Esophagus muscularis mucosa (tissue), 4 donors: Measurements from ENCODE around the gene GALNS. TPM values are rescaled to one million over a fixed set of nuclear protein-coding genes. Genes with fewer than 3 reads are reported as not detected.

Experiments
- DNase-seq: peaks from one replicate; pipeline ENCODE4 v3.0.0-alpha.2; 2017; ENCODE audit errors: extremely low spot score
- H3K27ac ChIP-seq, 4 donors: fragments of 200-600 bp; sonication (generic); replicated peaks in 1 of 4; 1 replicate in 3 of 4; 2 replicates in 1 of 4; pipeline ENCODE4 v1.5.1; 2016 to 2019; ENCODE audit warnings: mild to moderate bottlenecking in 1 of 4
- H3K27me3 ChIP-seq, 4 donors: fragments of 200-600 bp; sonication (generic); one replicate each; pipeline versions ENCODE4 v1.5.1 to v1.6.0; 2016 to 2019
- H3K36me3 ChIP-seq, 4 donors: fragments of 200-600 bp; sonication (generic); one replicate each; pipeline ENCODE4 v1.5.1; 2016 to 2019
- H3K4me1 ChIP-seq, 4 donors: fragments of 200-600 bp; sonication (generic); one replicate each; pipeline ENCODE4 v1.5.1; 2016 to 2019
- H3K4me3 ChIP-seq, 4 donors: fragments of 200-600 bp; sonication (generic); 1 replicate in 2 of 4; 2 replicates in 2 of 4; pipeline ENCODE4 v1.5.1; 2016 to 2019; ENCODE audit warnings: mild to moderate bottlenecking in 4 of 4, moderate library complexity in 1 of 4
- H3K9me3 ChIP-seq, 4 donors: fragments of 200-600 bp; sonication (generic); 1 replicate in 3 of 4; 2 replicates in 1 of 4; pipeline ENCODE4 v1.5.1; 2016 to 2019
- CTCF ChIP-seq, 3 experiments: fragments of 200-600 bp in 2 of 3; fragments of 450-650 bp in 1 of 3; sonication (generic) in 2 of 3; IDR thresholded peaks; one replicate each; pipeline ENCODE4 v1.5.1; 2017 to 2019; ENCODE audit warnings: antibody characterized with exemption in 3 of 3, mild to moderate bottlenecking in 2 of 3, moderate library complexity in 1 of 3
- EP300 ChIP-seq: sonication (generic); formaldehyde crosslinking; IDR thresholded peaks from one replicate; pipeline ENCODE4 v1.6.1; 2017; ENCODE audit warnings: antibody characterized with exemption
- POLR2A ChIP-seq: fragments of 450-650 bp; IDR thresholded peaks from one replicate; pipeline ENCODE4 v1.6.1; 2017; ENCODE audit warnings: antibody characterized with exemption, moderate library complexity, mild to moderate bottlenecking, low read depth
- POLR2AphosphoS5 ChIP-seq, 2 donors: sonication (generic); formaldehyde crosslinking; IDR thresholded peaks; one replicate each; pipeline ENCODE4 v1.6.1; 2017; ENCODE audit warnings: antibody characterized with exemption in 2 of 2
- WGBS: methylation state at CpG from one replicate; pipeline ENCODE4 v1.1.5; 2018; 5-methylcytosine and 5-hydroxymethylcytosine counted together
- intact Hi-C: fragments of 100-400 bp; cut with DNase I; formaldehyde crosslinking; loops from one replicate; pipeline ENCODE4 v1.15.1; 2023
- total RNA-seq, 4 donors: library from RNA; depleted of rRNA; stranded (reverse); fragments of >200 nt; gene quantifications; one replicate each; pipeline versions ENCODE4 v1.1.0 to v1.2.1, GENCODE V29; 2016

The GALNS gene
- total RNA-seq, 4 donors from 2014 or later, result 9.5 to 19.1 (median 11.0) TPM

DNA sequence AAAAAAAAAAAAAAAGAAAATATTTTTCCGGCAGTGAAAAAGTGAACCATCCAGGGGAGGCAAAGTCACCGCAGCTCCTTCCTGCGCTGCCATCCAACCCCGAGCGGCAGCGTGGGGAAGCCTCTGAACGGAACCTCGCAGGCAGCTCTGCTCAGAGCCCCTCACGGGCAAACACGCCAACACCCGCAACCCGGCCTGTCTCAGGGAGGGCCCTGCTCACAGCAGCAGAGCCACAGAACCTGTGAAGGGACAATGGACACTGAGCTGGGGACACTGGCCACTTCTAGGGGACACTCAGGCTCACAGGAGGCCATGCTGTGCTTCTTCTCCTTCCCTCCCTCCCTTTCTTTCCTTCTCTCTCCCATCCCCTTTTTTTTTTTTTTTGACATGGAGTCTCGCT, 23.7 kb downstream of the GALNS start:
- Histone ChIP-seq H3K4me1 (no peaks in the 10 kb centered on the region), H3K4me3 (no peak overlapping the region), H3K27me3 (no peaks in the 10 kb centered on the region), H3K9me3 (no peaks in the 10 kb centered on the region), H3K36me3 (peaks cover 13 to 54% (median 40%) of the 10 kb centered on the region in 4 donors), H3K27ac (no peak overlapping the region)
- TF ChIP-seq EP300 (no peak), POLR2AphosphoS5 (IDR thresholded peaks at IDR 0.05) (no peak), CTCF (IDR thresholded peaks at IDR 0.05) (no peak), POLR2A (no peak)
- DNase-seq, result no peak
- intact Hi-C loops, result no loop called here
- 93% methylated on average over 13 of the region's 13 CpGs for WGBS

- DNase-seq, result no peak
- H3K4me3 ChIP-seq, result no peak overlapping the region
- intact Hi-C loops, result no loop called here
- H3K27me3 ChIP-seq, result no peaks in the 10 kb centered on the region
- WGBS, result 93% methylated on average over 10 of the region's 13 CpGs
- H3K27ac ChIP-seq, result no peak overlapping the region
- no peaks in the 10 kb centered on the region for H3K4me1 ChIP-seq
- peaks cover 16 to 59% (median 45%) of the 10 kb centered on the region in 4 donors for H3K36me3 ChIP-seq
- no peaks in the 10 kb centered on the region for H3K9me3 ChIP-seq
- no peak for TF ChIP-seq CTCF (IDR thresholded peaks at IDR 0.05)
- TF ChIP-seq POLR2A, result no peak
- no peak for TF ChIP-seq POLR2AphosphoS5 (IDR thresholded peaks at IDR 0.05)
- TF ChIP-seq EP300, result no peak
Observed at GRCh38 chr16:88831838-88832237, 24.9 kb downstream of the GALNS start.

GRCh38 chr16:88830783-88831182, 26.0 kb downstream of the GALNS start:
- Histone ChIP-seq H3K4me1 (no peaks in the 10 kb centered on the region), H3K4me3 (no peak overlapping the region), H3K36me3 (peaks cover 22 to 67% (median 50%) of the 10 kb centered on the region in 4 donors), H3K27me3 (no peaks in the 10 kb centered on the region), H3K27ac (no peak overlapping the region), H3K9me3 (no peaks in the 10 kb centered on the region)
- TF ChIP-seq POLR2A (no peak), EP300 (no peak)
- WGBS, result 93% methylated on average over 7 of the region's 14 CpGs
- no peak for DNase-seq
- intact Hi-C loops, result no loop called here

DNA sequence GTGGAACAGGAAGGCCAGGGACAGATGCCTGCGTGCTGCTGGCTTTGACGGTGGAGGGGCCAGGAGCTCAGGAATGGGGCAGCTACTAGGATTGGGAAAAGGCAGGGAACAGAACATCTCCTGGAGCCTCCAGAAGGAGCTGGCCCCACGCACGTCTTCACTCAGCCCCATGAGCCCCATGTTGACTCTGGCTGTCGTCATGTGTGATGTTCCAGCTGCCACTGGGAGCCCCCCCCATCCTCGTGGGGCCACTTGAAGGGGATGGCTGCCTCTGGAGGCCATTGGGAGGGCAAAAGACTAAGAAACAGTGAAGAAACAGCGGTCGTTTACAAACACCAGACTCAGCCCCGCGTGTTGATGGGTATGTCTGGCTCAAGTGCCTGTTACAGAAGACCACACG, 26.5 kb downstream of the GALNS start:
- WGBS, result 52% methylated on average over 9 of the region's 11 CpGs
- Histone ChIP-seq H3K27ac (no peak overlapping the region), H3K4me1 (no peaks in the 10 kb centered on the region), H3K4me3 (no peak overlapping the region), H3K36me3 (peaks cover 22 to 63% (median 47%) of the 10 kb centered on the region in 4 donors), H3K27me3 (no peaks in the 10 kb centered on the region), H3K9me3 (no peaks in the 10 kb centered on the region)
- intact Hi-C loops, result no loop called here
- no peak for TF ChIP-seq CTCF (IDR thresholded peaks at IDR 0.05)
- TF ChIP-seq POLR2AphosphoS5 (IDR thresholded peaks at IDR 0.05), result no peak
- TF ChIP-seq POLR2A, result no peak
- no peak for TF ChIP-seq EP300
- no peak for DNase-seq

DNA sequence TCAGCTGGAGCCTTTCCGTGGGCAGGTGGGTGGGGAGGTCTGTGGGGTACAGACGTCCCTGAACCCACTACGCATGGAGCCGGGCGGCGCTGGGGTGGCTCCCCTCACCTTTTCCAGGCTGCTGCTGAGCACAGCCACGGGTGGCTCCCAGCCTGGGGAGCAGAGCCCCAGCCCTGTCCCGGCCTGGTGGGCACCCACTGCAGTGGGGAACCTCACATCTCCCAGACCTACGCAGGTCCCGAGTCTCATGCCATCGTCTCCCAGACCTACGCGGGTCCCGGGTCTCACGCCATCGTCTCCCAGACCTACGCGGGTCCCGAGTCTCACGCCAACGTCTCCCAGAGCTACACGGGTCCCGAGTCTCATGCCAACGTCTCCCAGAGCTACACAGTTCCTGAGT, 28.0 kb downstream of the GALNS start:
- DNase-seq, result no peak
- H3K36me3 ChIP-seq, result peaks cover 32 to 69% (median 51%) of the 10 kb centered on the region in 4 donors
- H3K4me1 ChIP-seq, result no peaks in the 10 kb centered on the region
- 89% methylated on average over 16 of the region's 24 CpGs for WGBS
- TF ChIP-seq CTCF (IDR thresholded peaks at IDR 0.05) (no peak), POLR2AphosphoS5 (IDR thresholded peaks at IDR 0.05) (no peak), POLR2A (no peak), EP300 (no peak)
- intact Hi-C loops, result no loop called here
- H3K27ac ChIP-seq, result no peak overlapping the region
- no peaks in the 10 kb centered on the region for H3K9me3 ChIP-seq
- H3K27me3 ChIP-seq, result no peaks in the 10 kb centered on the region
- H3K4me3 ChIP-seq, result no peak overlapping the region
